ENCODE measurements around the gene SLC12A9.

SLC12A9 gene

GRCh38 chr7:100864263-100864845, 11.8 kb downstream of the SLC12A9 start:
- DNase-seq, result no peak

GRCh38 chr7:100865372-100865911, 12.9 kb downstream of the SLC12A9 start:
- peak in 1 of 14 donors; percentile 66 for DNase-seq

- peak in 13 of 14 donors; percentile 23 to 88 (median 74) for DNase-seq
Observed at GRCh38 chr7:100865938-100866728, 13.6 kb downstream of the SLC12A9 start.

GRCh38 chr7:100866729-100867039, 14.2 kb downstream of the SLC12A9 start:
- DNase-seq, result peak in 2 of 14 donors; percentile 64

GRCh38 chr7:100867040-100867775, 14.7 kb downstream of the SLC12A9 start, which contains the start of gene TRIP6:
TSS of gene TRIP6 (plus strand) at chr7:100867387. CDS start at chr7:100867498, 111 bp downstream.
- peak in 12 of 14 donors; percentile 33 to 84 (median 74) for DNase-seq

- peak in 2 of 14 donors; percentile 24 to 40 for DNase-seq
Observed at GRCh38 chr7:100867776-100868485, 15.4 kb downstream of the SLC12A9 start.

GRCh38 chr7:100873599-100874299, 21.2 kb downstream of the SLC12A9 start:
- DNase-seq, result no peak

- DNase-seq, result peak in 4 of 14 donors; percentile 14 to 50 (median 44)
Observed at GRCh38 chr7:100874300-100874576, 21.7 kb downstream of the SLC12A9 start.

- peak; percentile 83 to 98 (median 96) for DNase-seq
Observed at GRCh38 chr7:100874577-100875355, 22.3 kb downstream of the SLC12A9 start, which contains the start of gene SRRT. TSS of gene SRRT (plus strand) at chr7:100875103. CDS start at chr7:100875591, 488 bp downstream.

GRCh38 chr7:100875356-100875751, 22.8 kb downstream of the SLC12A9 start:
- DNase-seq, result peak in 1 of 14 donors; percentile 60

GRCh38 chr7:100878013-100878412, 25.5 kb downstream of the SLC12A9 start:
- DNase-seq, result no peak

GRCh38 chr7:100878685-100879084, 26.2 kb downstream of the SLC12A9 start:
- DNase-seq, result no peak

- DNase-seq, result peak in 10 of 14 donors; percentile 14 to 69 (median 31)
Observed at GRCh38 chr7:100879685-100880261, 27.3 kb downstream of the SLC12A9 start.

GRCh38 chr7:100880645-100881044, 28.1 kb downstream of the SLC12A9 start:
- peak in 5 of 14 donors; percentile 29 to 70 (median 35) for DNase-seq

GRCh38 chr7:100881136-100881535, 28.6 kb downstream of the SLC12A9 start:
- no peak for DNase-seq

GRCh38 chr7:100882201-100882600, 29.7 kb downstream of the SLC12A9 start:
- DNase-seq, result no peak

- DNase-seq, result peak in 1 of 14 donors; percentile 21
Observed at GRCh38 chr7:100882785-100883526, 30.4 kb downstream of the SLC12A9 start.

- DNase-seq, result no peak
Observed at GRCh38 chr7:100884736-100885439, 32.4 kb downstream of the SLC12A9 start.
